ENCODE measurements around the gene ZNF660. TPM values are rescaled to one million over a fixed set of nuclear protein-coding genes. Genes with fewer than 3 reads are reported as not detected.

Gene ZNF660
- total RNA-seq, 4 donors from 2014 or later = 3.8 to 16.3 (median 10.5) TPM

DNA sequence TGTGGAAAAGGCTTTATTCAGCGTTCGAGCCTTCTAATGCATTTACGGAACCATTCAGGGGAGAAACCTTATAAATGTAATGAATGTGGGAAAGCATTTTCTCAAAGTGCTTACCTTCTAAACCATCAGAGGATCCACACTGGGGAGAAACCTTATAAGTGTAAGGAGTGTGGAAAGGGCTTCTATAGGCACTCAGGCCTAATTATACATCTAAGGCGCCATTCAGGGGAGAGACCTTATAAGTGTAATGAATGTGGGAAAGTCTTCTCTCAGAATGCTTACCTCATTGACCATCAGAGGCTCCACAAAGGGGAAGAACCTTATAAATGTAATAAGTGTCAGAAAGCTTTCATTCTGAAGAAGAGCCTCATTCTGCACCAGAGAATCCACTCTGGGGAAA lies 57.6 kb downstream of the ZNF660 start:
- Histone ChIP-seq H3K4me3 (no peak overlapping the region), H3K27me3 (no peaks in the 10 kb centered on the region)

DNA sequence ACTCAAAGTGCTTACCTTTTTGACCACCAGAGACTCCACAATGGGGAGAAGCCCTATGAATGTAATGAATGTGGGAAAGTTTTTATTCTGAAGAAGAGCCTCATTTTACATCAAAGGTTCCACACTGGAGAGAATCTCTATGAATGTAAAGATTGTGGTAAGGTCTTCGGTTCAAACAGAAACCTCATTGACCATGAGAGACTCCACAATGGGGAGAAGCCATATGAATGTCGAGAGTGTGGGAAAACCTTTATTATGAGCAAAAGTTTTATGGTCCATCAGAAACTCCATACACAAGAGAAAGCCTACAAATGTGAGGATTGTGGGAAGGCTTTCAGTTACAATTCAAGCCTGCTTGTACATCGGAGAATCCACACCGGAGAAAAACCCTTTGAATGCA lies 58.3 kb downstream of the ZNF660 start:
- DNase-seq = no peak
- Histone ChIP-seq H3K27me3 (no peaks in the 10 kb centered on the region), H3K36me3 (no peaks in the 10 kb centered on the region), H3K4me3 (no peak overlapping the region), H3K9me3 (peaks cover 0 to 32% of the 10 kb centered on the region in 2 donors), H3K27ac (no peak overlapping the region), H3K4me1 (no peaks in the 10 kb centered on the region)
- TF ChIP-seq POLR2A (IDR thresholded peaks at IDR 0.05) = no peak
- TF ChIP-seq, protein P1, sequence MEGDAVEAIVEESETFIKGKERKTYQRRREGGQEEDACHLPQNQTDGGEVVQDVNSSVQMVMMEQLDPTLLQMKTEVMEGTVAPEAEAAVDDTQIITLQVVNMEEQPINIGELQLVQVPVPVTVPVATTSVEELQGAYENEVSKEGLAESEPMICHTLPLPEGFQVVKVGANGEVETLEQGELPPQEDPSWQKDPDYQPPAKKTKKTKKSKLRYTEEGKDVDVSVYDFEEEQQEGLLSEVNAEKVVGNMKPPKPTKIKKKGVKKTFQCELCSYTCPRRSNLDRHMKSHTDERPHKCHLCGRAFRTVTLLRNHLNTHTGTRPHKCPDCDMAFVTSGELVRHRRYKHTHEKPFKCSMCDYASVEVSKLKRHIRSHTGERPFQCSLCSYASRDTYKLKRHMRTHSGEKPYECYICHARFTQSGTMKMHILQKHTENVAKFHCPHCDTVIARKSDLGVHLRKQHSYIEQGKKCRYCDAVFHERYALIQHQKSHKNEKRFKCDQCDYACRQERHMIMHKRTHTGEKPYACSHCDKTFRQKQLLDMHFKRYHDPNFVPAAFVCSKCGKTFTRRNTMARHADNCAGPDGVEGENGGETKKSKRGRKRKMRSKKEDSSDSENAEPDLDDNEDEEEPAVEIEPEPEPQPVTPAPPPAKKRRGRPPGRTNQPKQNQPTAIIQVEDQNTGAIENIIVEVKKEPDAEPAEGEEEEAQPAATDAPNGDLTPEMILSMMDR (IDR thresholded peaks at IDR 0.05) = no peak
- intact Hi-C loops (cut with DNase I; ENCODE audit: low total_unique reads) = no loop called here

More for the DNA sequence above, 57.6 kb downstream of the ZNF660 start:
- no peak overlapping the region for H3K27ac ChIP-seq
- no peaks in the 10 kb centered on the region for H3K4me1 ChIP-seq
- H3K36me3 ChIP-seq = no peaks in the 10 kb centered on the region
- no peak for TF ChIP-seq POLR2A (IDR thresholded peaks at IDR 0.05)
- TF ChIP-seq, protein P1 (IDR thresholded peaks at IDR 0.05) = no peak
- H3K9me3 ChIP-seq = peaks cover 0 to 32% of the 10 kb centered on the region in 2 donors
- intact Hi-C loops (cut with DNase I; ENCODE audit: low total_unique reads) = no loop called here
- DNase-seq = no peak

DNA sequence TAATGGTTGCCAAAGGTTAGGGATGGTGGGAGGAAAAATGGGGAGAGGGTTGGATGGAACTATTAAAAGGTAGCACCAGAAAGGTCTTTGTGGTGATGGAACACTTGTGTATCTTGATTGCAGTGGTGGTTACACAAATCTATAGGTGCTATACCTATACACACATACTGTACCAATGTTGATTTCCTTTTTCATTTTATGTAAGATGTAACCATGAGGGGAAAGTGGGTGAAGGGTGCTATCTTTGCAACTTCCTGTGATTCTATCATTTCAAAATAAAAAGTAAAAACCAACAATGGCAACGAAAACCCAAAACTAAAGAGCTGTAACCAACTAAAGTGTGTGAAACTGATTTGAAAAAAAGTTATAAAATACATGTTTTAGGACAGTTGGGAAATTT lies 63.0 kb downstream of the ZNF660 start:
- H3K36me3 ChIP-seq = no peaks in the 10 kb centered on the region
- no peak overlapping the region for H3K27ac ChIP-seq
- intact Hi-C loops (cut with DNase I; ENCODE audit: low total_unique reads) = no loop called here
- DNase-seq = no peak
- no peaks in the 10 kb centered on the region for H3K4me1 ChIP-seq
- H3K27me3 ChIP-seq = no peaks in the 10 kb centered on the region
- no peak overlapping the region for H3K4me3 ChIP-seq
- peaks cover 0 to 9% of the 10 kb centered on the region in 2 donors for H3K9me3 ChIP-seq
- TF ChIP-seq, protein P1 (IDR thresholded peaks at IDR 0.05) = no peak
- no peak for TF ChIP-seq POLR2A (IDR thresholded peaks at IDR 0.05)

DNA sequence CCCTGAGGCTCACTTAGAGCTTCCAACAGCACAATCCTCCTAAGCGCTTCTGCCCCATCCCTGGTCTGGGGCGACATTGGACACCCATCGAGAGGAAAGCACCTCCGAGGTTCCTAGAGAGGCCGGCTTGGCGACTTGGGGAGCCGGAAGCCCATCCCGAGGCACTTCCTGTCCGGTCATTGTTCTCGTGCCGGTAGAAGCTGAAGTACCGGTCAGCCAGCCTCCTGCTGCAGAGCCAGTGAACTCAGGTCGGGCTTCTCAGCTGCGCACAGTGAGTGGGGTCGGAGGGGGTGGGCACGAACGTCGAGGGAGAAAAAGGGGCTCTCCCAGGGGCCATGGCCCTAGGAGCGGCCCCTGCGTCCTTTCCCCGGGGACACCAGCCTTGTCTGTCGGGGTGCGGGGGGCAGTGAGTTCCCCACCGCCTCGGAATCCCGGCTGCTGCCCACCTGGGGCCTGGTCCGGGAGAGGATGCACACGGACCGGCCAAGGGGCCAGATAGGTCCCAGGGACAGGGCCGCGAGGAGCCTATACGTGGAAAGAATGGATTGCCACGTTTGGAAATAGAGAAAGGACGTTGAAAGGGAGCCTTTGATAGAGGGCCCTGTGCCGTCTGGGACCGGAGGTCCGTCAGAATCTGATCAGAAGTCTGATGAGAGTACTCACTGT lies 63.9 kb downstream of the ZNF660 start, which contains the start of gene ZNF35:
Gene ZNF35 (plus strand): TSS at position 169 of the 666 bp plus-strand sequence. CDS start 2,336 bp downstream, outside the sequence.
- H3K36me3 ChIP-seq = no peaks in the 10 kb centered on the region
- H3K27me3 ChIP-seq = no peaks in the 10 kb centered on the region
- TF ChIP-seq POLR2A (IDR thresholded peaks at IDR 0.05) = no peak
- TF ChIP-seq, protein P1 (IDR thresholded peaks at IDR 0.05) = no peak
- DNase-seq = peak; percentile 63 to 72
- H3K27ac ChIP-seq = peak within 1 kb of the TSS; percentile 51 to 64
- peak within 1 kb of the TSS; percentile 65 to 92 for H3K4me3 ChIP-seq
- H3K4me1 ChIP-seq = no peaks in the 10 kb centered on the region
- intact Hi-C loops (cut with DNase I; ENCODE audit: low total_unique reads) = no loop called here
- peaks cover 0 to under 1% of the 10 kb centered on the region in 2 donors for H3K9me3 ChIP-seq

Other genes starting within 250 kb of the ZNF660 start
- gene TCAIM, start 246.2 kb upstream of the ZNF660 start, total RNA-seq = 10 to 100 TPM in 3 of 4 donors, 1 to 10 TPM in 1; 3.8 to 38.7 (median 19.6) TPM
- gene ZNF445, start 107.3 kb upstream of the ZNF660 start, total RNA-seq = 10 to 100 TPM in 2 of 4 donors, 1 to 10 TPM in 2; 5.3 to 35.6 (median 19.8) TPM
- gene ZKSCAN7, start 29.8 kb upstream of the ZNF660 start, total RNA-seq = 10 to 100 TPM in 1 of 4 donors, 1 to 10 TPM in 3; 2.4 to 20.0 (median 5.6) TPM
- gene ZNF197, start 40.1 kb downstream of the ZNF660 start, total RNA-seq = 10 to 100 TPM; 17.6 to 51.2 (median 28.5) TPM
- 10 to 100 TPM in 3 of 4 donors, 1 to 10 TPM in 1; 8.2 to 28.3 (median 19.5) TPM for gene ZNF35, start 63.8 kb downstream of the ZNF660 start, total RNA-seq
- 10 to 100 TPM in 1 of 4 donors, 1 to 10 TPM in 3; 2.4 to 20.9 (median 8.8) TPM for gene ZNF502, start 127.7 kb downstream of the ZNF660 start, total RNA-seq
- gene ZNF501, start 144.7 kb downstream of the ZNF660 start, total RNA-seq = 100 to 1,000 TPM in 1 of 4 donors, 10 to 100 TPM in 1, 1 to 10 TPM in 2; 6.0 to 319 (median 16.2) TPM
- 10 to 100 TPM; 21.5 to 49.6 (median 36.0) TPM for gene KIAA1143, start 176.7 kb downstream of the ZNF660 start, total RNA-seq
- gene KIF15, start 176.8 kb downstream of the ZNF660 start, total RNA-seq = 10 to 100 TPM in 1 of 4 donors, 1 to 10 TPM in 1, under 1 TPM in 2; 0.51 to 14.7 (median 2.0) TPM

All from uterus (tissue), 4 donors.